SH-SY5Y (cell line): ENCODE results near the gene ZNF133.

Experiments
- GATA2 ChIP-seq: IDR thresholded peaks from 2 replicates; pipeline ENCODE4 v1.6.1; 2011; ENCODE audit warnings: mild to moderate bottlenecking, low read depth, low read length
- GATA3 ChIP-seq: IDR thresholded peaks from 2 replicates; pipeline ENCODE4 v1.6.1; 2011; ENCODE audit warnings: low read depth, mild to moderate bottlenecking, low read length, moderate library complexity

DNA sequence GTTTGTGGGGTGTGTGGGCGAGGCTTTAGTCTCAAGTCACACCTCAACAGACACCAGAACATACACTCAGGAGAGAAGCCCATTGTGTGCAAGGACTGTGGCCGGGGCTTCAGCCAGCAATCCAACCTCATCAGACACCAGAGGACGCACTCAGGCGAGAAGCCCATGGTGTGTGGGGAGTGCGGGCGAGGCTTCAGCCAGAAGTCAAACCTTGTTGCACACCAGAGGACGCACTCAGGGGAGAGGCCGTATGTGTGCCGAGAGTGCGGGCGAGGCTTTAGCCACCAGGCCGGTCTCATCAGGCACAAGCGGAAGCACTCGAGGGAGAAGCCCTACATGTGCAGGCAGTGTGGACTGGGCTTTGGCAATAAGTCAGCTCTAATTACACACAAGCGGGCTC, 27.8 kb downstream of the ZNF133 start:
- TF ChIP-seq GATA2 (no peak), GATA3 (no peak)
